HG02870 (cell line): Measurements from ENCODE around the gene TPRX2.
"Not testable (repeated sequence)": the region's sequence is repeated elsewhere in the genome, so short reads cannot be mapped to it uniquely, and the experiment has no call there.

Source experiments
- ATAC-seq: cut with Tn5 transposase; IDR thresholded peaks from one replicate; pipeline ENCODE4 v1.9.1; 2021; ENCODE audit warnings: mild to moderate bottlenecking, moderate library complexity; ENCODE audit not compliant: unreplicated experiment

TPRX2 gene, protein sequence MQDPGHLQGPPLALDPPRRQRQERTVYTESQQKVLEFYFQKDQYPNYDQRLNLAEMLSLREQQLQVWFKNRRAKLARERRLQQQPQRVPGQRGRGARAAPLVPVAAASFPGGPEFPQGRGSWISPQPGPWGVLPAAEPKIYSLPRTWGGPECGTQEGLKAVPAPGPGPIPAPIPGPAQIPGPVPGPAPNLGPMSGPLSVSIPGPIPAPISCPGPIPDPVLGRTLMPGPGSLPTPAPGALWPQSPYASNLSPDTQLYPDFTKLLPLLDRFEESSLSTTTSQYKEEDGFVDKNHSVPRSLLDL

DNA sequence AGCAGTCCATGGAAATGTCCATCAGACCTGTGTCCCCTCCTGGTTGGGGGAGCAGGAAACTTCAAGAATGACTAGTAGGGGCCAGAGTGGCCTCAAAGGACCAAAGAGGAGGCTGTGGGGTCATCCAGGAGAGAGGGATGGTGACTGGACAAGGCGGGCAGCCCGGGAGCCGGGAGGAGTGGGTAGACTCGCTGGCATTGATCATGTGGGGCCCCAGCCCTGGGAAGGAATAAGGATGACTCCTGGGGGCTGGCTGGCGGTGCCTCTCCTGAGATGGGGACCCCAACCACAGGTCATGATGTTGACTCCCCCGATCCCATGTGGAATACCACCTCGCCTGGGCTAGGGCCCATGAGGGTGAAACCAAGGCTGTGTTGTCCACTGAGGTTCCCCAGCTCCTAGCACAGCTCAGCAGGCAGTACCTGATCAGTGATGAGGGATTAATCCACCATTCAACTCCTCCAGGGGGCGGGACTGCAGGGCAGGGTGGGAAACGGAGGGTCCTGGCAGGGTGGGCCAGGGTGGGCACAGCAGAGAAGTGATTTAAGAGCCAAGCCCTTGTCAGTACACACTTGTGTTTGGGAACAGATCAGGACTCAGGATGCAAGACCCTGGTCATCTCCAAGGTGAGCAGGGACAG is at the start of gene TPRX2:
TPRX2 (plus strand) TSS at position 590 of the 640 bp plus-strand sequence; CDS start at position 602, 12 bp downstream.
- ATAC-seq = not testable (repeated sequence)

DNA sequence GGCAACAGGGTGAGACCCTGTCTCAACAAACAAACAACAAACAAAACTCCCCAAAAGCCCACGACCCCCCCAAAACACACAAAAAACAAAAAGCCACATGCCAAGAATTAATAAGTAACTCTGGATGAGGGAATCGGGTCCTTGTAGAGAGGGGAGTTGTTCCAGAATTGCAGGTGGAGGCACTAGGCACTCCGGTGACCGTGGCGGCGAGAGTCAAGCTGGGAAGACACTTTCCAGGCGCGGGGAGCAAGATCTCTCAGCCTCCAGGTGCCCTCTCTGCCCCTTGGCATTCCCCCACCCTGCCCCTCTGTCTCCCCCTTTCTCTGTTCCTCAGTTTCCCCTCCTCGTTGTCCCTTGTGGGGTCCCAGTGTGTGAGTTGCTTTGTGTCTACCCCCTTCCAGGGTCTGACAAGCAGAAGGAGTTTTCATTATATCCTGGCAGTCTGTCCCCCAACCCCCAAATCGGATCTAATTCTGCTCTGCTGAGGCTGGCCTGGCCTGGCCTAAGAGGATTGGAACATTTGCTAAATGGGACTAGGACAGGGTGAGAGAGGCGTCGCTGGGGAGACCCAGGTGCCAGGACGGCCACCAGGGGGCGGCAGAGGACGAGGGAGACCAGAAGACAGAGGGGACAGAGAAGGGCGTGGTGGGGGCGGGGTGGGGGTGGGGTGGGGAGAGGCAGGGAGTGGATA is 45.6 kb upstream of the TPRX2 start:
- ATAC-seq = no peak

DNA sequence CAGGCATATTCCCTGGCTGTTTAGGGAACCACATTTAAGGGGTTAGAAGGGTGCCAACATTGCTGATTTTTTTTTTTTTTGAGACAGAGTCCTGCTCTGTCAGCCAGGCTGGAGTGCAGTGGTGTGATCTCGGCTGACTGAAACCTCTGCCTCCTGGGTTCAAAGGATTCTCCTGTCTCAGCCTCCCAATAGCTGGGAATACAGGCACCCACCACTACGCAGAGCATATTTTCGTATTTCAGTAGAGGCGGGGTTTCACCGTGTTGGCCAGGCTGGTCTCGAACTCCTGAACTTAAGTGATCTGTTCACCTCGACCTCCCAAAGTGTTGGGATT is 45.1 kb upstream of the TPRX2 start:
- no peak for ATAC-seq

DNA sequence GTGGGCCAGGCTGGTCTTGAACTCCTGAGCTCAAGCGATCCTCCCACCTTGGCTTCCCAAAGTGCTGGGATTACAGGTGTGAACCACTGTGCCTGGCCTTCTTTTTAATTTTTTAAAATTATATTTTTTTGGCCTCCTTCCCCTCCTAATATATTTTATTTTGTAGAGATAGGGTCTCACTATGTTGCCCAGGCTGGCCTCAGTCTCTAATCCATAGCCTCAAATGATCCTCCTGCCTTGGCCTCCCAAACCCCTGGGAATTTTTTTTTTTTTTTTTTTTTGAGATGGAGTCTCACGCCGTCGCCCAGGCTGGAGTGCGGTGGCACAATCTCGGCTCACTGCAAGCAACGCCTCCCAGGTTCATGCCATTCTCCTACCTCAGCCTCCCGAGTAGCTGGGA is 42.8 kb upstream of the TPRX2 start:
- not testable (repeated sequence) for ATAC-seq

DNA sequence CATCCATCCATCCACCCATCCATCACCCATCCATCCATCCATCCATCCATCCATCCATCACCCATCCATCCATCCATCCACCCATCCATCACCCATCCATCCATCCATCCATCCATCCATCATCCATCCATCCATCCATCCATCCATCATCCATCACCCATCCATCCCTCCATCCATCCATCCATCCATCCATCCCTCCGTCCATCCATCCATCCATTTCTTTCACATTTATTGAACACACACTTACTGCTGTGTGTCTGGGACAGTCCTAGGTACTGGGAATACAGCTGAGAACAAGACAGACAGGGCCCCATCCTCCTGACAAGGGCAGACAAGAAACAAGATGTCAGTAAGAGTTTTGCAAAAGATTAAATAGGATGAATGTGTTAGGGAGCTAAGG is 40.8 kb upstream of the TPRX2 start:
- ATAC-seq = not testable (repeated sequence)

DNA sequence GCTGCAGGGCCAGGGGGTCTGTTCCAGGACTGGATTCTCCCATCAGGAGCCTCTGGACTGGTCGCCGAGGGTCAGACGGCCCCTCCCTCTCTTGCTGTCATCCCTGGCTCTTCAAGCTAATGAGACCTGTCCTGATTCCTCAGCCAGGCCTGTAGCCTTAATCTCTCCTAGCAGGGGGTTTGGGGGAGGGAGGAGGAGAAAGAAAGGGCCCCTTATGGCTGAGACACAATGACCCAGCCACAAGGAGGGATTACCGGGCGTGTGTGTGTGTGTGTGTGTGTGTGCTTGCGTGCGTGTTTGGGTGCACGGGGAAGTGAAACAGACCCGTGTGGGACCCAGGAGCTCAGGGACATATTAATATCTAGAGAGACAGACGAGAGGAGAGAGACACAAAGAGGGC is 39.2 kb upstream of the TPRX2 start:
- ATAC-seq = no peak

DNA sequence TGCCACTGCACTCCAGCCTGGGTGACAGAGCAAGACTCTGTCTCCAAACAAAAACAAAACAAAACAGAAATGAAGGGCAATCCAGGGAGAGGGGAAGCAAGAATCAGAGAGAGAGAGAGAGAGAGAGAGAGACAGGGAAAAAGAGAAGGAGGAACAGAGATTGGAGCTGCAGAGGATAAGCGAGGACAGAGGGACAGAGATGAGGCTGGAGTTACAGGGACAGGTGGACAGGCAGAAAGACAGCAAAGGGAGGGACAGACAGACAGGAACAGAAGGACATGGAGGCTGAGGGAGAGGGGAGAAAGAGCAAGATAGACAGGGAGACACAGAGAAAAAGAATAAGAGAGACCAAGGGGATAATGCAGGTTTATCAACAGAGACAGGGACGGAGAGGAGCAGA is 38.6 kb upstream of the TPRX2 start:
- ATAC-seq = no peak

DNA sequence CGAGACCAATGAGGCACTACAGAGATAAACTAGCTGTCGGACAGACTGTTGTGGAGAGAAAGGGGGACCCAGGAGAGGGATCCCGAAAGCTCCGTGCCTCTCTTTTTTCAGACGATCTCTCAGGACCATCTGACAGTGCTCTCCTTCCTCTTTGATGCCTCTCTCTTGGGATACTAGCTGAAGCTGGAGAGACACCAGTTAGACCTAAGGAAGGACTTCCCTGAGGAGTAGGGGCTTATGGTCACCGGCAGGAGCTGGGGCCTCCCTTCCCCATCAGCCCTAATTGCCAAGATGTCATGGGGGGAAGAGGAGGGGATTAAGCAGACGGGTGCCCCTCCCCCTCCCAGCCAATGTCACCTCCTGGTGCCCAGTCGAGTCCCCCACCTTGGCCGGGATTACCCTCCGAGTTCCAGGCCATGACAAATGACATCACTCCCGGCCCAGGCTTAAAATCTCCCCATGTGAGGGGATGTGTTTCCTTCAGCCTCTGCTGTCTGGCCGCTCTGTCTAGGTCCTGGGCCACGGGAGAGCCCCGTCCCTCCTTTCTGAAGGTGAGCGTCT is 37.5 kb upstream of the TPRX2 start, which contains the start of gene CRX:
CRX (plus strand) TSS at position 478 of the 561 bp plus-strand sequence. CDS start 12,507 bp downstream, outside the sequence.
- no peak for ATAC-seq

DNA sequence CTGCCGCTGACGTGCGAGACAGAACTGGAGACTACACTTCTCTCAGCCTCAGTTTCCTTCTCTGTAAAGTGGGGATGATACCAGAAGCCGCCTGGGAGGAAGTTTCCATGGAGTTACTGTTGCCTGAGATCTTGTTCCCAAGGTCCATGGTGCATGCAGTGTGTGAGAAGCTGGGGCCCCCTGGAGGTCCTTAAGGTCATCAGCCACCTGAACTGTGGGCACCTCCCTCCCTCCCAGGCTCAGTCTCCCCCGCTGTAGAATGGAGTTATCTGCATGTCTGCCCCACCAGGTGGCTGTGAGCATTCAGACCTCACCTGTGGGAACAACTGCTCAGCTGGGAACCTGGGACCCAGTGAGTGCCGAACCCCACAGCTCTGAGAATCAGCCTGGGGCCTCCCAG is 34.6 kb upstream of the TPRX2 start:
- no peak for ATAC-seq

DNA sequence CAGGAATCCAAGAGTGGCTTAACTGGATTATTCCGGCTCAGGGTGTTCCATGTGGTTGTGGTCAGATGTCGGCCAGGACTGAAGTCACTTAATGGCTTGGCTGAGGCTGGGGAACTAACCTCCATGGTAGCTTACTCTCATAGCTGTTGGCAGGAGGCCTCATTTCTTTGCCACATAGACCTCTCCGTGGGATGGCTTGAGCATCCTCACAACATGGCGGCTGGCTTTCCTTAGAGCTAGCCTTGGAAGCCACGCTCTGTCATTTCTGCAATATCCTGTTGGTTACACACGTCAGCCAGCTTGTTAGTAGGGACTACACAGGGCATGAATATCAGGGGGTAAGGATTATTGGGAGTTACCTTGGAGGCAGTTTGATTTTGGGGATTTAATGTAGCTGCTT is 32.2 kb upstream of the TPRX2 start:
- no peak for ATAC-seq

DNA sequence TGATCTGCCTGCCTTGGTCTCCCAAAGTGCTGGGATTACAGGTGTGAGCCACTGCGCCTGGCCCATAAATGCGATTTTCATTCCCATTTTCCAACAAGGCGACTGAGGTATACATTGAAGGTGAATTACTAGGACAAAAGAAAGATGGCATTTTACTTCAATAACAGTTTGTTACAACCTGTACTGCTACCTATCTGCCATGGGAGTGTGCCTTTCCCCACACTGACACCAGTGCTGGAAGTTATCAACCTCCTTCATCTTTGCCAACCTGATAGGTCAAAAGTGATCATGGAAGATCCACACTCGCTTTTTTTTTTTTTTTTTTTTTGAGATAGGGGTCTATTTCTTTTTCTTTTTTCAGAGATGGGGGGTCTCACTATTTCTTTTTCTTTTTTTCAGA is 26.3 kb upstream of the TPRX2 start:
- no peak for ATAC-seq

DNA sequence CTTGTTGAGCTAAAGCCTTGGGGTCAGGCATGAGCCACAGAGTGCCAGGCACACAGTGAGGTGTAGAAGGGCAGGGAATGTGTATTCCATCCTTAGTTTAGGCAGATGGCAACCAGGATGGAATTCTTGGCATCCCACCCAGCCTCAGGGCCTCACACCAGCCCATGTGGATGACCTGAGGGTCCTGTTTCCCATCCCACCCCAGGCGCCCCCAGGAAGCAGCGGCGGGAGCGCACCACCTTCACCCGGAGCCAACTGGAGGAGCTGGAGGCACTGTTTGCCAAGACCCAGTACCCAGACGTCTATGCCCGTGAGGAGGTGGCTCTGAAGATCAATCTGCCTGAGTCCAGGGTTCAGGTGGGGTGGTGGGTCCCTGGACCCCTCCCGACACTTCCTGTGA is 23.0 kb upstream of the TPRX2 start:
- ATAC-seq = no peak

DNA sequence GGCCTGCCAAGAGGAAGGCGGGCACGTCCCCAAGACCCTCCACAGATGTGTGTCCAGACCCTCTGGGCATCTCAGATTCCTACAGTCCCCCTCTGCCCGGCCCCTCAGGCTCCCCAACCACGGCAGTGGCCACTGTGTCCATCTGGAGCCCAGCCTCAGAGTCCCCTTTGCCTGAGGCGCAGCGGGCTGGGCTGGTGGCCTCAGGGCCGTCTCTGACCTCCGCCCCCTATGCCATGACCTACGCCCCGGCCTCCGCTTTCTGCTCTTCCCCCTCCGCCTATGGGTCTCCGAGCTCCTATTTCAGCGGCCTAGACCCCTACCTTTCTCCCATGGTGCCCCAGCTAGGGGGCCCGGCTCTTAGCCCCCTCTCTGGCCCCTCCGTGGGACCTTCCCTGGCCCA is 19.6 kb upstream of the TPRX2 start:
- ATAC-seq = no peak

DNA sequence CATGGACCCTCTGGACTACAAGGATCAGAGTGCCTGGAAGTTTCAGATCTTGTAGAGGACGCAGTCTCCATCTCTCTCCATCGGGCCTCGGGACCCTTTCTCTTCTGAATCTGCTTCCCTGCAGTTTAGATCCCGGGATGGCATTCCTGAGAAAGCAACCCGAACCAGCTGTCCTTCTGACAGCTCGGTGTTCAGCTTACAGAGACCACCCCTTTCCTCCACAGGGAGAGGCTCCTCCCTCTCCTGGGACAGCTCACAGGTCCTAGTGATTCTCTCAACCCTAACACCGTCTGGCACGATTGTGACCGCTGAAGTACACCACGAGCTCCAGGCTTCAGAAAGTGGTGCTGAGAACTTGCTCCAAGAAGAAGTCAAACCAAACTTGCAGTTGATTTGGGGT is 19.1 kb upstream of the TPRX2 start:
- ATAC-seq = no peak

DNA sequence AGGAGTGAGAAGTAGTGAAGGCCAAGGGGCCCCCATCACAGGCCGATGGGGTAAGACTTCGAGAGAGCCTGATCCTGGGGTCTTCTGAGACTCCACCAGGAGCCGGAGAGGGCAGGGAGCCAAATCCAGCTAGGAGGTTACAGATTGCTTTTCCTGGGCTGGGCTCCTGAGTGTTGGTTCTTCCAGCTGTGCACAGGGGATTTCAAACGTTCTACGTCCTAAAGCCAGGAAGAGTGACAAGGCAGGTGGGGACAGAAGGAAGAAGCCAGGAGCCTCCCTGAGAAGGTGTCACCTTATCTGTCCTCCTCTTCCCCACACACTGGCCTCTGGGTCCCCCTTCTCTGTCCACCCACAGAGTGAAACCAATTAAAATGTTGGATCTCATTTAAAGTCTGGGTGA is 16.1 kb upstream of the TPRX2 start:
- no peak for ATAC-seq

DNA sequence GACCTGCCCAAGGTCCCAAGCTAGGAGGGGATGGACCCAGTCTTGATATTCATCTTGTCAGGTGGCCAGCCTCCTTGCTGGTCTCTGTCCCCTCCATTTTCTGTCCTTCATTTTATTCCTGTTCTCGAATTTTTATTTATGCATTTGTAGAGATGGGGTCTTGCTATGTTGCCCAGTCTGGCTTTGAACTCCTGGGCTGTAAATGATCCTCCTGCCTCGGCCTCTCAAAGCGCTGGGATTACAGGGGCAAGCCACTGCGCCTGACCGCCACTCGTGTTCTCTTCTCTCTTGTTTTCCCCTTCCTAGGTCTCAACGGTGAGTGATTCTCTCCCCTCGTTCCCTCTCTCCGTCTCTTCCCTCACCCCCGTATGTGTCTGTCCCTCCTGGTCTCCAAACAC is 10.6 kb upstream of the TPRX2 start:
- no peak for ATAC-seq

DNA sequence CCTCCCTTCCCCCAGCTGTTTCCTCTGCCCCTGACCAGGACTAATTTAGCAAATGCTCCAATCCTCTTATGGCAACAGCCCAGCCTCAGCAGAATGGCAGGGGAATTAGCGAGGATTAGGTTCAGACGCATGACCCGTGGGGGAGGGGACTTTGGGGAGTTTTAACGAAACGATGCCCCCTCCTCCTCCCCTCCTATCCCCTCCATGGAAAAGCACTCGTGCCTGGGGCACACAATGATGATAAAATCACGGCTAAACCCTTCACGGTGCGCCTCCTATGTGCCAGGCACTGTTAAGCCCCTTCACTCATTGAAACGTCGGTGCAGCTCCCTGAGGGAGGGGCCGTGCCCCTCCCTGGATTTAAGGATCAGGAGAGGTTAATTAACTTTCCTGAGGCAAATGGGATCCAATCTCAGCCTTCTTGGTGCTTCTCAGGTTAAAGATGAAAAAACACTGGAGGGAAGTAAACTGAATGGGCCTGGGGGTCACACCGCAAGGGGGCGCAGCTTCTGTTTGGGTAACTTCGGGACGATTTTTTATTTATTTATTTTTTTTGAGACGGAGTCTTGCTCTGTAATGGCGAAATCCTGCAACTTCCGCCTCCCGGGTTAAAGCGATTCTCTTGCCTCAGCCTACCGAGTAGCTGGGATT is 10.1 kb upstream of the TPRX2 start:
- ATAC-seq = no peak

DNA sequence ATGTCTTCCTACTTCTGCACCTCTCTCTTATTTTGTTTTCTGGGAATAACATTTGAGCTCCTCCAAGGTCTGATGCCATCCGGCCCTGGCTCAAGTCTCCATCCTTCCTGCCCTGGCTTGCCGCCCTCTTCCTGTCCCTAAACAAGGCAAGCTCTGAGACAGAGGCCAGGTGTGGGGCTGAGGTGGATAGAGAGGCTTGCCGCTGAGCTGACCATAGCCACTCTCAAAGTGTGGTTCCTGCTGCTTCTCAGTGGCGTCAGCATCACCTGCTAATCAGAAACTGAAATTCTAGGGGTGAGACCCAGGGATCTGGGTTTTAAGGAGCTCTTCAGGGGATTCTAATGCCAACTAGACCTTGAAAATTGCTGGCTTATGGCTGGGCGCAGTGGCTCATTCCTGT is 6.0 kb upstream of the TPRX2 start:
- ATAC-seq = no peak

DNA sequence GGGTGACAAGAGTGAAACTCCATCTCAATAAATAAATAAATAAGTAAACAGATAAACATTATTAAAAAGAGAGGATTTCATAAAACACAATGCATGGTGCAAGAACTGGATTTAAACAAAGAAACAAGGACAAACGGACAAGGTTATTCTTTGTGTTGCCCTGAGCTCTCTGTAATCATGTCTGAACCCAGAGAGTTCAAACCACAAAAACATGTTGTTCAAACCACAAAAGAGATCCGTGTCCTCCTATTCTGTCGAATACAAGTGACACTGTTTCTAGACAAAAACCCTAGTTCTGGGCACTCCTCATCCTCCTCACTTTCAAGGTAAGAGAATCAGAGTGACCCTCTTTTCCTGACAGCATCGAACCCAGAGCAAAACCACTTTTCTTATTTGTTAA is 4.6 kb upstream of the TPRX2 start:
- no peak for ATAC-seq

DNA sequence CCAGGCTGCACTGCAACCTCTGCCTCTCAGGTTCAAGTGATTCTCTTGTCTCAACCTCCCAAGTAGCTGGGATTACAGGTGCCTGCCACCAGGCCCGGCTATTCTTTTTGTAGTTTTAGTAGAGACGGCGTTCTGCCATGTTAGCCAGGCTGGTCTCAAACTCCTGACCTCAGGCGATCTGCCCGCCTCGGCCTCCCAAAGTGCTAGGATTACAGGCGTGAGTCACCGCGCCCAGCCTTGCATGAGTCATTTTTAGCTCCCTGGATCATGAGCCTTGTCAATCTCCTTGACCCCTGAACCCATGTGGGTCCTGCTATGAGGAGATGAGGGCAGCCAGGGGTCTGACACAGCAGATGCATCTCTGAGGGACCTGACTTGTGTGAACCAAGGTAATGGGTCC is 804 bp upstream of the TPRX2 start:
- ATAC-seq = not testable (repeated sequence)

DNA sequence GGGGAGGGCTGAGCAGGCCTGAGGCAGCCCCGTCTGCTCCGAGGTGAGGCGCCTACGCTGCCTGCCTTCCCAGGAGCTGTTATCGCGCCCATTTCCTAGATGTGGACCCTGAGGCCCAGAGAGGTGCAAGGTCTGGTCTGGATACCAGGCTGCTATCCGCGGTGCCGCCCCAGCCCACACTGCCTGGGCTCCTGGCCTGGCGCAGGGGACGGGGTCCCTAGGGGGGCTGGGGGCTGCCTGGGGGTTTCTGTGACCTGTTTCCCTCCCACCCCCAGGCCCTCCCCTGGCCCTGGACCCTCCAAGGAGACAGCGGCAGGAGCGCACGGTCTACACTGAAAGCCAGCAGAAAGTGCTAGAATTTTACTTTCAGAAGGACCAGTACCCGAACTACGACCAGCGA is 803 bp downstream of the TPRX2 start:
- ATAC-seq = not testable (repeated sequence)
